NCI-H2227 treated with DMSO at 0.1 percent for 48 hours (cell line): ENCODE data around the gene ICOSLG.
"Not testable (repeated sequence)": the region's sequence is repeated elsewhere in the genome, so short reads cannot be mapped to it uniquely, and the experiment has no call there.

Source experiments
- DNase-seq: peaks from one replicate; lab custom pipeline; 2025; lab: John Stamatoyannopoulos, UW

The ICOSLG gene, protein sequence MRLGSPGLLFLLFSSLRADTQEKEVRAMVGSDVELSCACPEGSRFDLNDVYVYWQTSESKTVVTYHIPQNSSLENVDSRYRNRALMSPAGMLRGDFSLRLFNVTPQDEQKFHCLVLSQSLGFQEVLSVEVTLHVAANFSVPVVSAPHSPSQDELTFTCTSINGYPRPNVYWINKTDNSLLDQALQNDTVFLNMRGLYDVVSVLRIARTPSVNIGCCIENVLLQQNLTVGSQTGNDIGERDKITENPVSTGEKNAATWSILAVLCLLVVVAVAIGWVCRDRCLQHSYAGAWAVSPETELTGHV

DNA sequence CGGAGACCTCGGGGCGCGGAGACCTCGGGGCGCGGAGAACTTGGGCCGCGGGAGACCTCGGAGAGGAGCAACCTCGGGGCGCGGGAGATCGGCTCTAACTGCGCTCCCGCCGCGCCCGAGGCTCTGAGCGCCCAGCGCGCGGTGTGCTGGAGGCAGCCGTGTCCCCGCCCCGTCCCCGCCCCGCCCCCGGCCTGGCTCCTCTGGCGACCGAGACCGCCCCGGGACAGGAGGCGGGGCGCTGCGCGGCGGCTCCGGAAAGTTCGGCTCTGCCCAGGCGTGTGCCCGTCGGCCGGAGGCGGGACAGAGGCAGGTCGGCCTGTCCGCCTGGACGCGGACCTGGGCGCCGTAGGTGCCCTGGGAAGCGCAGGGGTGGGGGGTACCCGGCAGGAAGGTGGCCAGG, at the start of gene ICOSLG:
Gene ICOSLG (minus strand): TSS at position 102 of the 400 bp plus-strand sequence. CDS start 126 bp downstream, outside the sequence.
- not testable (repeated sequence) for DNase-seq

DNA sequence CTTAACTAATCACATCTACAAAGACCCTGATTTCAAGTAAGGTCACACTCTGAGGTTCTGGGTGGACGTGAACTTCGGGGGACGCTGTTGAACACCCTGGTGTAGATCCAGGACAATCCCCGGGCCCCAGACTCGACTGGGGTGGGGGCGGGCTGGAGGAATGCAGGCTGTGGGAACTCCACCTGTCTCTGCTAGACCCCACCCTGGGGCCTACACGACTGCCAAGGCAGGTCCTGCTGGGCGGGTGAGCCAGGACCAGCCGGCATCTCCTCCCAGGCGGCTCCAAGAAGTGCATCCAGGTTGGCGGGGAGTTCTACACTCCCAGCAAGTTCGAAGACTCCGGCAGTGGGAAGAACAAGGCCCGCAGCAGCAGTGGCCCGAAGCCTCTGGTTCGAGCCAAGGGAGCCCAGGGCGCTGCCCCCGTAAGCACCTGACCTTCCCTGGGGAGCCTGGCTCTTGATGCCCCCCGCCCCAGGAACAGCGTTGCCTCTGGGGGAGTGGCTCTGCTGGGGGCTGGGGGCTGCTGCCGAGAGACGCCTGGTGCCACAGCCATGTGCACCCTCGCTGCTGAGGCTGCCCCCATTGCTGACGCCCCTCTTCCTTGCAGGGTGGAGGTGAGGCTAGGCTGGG, 48.8 kb upstream of the ICOSLG start:
- no peak for DNase-seq

DNA sequence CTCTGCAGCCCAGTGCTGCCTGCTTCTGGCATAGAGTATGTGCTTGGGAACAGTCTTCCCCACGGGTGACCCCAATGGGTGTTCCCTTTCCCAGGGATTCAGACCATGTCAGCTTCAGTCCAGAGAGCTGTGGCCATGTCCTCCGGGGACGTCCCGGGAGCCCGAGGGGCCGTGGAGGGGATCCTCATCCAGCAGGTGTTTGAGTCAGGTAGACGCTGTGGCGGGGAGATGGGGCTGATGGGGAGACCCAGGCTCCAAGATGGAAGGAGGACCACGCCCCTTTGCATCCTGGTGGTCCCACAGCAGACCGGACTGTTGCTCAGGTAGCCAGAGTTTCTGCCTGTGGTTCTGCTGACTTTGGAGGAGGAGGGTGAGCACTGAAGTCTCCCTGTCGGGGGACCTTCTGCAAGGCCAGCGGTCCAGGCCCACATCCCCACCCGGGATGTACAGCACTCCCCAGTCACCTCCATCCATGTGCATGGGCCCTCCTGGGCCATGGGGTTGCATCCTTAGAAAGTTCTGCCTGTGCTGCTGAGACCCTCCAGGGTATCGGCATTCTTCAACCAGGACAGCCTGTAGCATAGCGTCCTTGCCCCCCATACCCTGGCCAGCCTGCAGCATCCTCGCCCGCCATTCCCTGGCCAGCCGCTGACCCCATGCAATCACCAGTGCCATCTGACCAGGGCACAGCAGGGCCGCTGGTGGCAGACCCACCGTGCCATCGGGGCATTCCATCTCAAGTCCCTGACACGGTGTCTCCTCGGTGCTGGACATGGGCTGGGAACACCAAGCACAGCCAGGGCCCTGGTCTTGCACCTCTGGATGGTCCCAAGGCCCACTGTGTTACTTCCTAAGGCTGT, 47.7 kb upstream of the ICOSLG start:
- DNase-seq = no peak

DNA sequence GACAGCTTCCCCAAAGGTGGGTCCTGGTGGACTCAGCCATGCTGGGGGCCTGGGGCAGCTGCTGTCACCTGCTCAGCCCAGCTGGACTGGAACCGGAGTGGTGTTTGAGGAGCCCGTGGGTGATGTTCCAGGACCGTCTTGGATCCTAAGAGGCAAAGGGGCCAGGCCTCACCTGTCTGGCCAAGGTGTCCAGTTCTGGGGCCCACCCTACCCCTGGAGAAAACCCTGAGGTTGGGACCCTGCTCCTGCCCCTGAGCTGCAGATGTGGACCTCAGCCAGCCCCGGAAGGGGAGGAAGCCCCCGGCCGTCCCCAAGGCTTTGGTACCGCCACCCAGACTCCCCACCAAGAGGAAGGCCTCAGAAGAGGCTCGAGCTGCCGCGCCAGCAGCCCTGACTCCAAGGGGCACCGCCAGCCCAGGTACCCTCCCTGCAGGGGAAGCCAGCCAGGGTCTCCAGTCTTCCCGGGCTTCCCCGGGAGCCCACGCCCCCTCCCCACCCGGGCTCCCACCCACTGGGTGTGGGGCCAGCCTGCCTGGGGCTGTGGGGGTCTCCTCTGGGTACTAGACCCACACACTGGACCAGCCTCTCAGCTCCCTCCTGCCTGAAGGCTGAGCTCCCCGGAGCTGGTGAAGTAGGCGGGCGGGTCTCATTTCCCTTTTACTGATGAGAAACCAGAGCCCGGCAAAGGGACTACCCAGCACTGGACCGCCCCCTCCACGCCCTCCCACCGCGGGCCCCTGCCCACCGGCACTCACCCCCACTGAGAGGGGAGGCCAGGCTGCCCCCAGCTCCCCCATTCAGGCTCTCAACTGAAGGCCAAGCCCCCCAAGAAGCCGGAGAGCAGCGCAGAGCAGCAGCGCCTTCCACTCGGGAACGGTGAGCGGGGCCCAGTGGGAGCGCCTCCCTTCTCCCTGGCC, 46.2 kb upstream of the ICOSLG start:
- no peak for DNase-seq

DNA sequence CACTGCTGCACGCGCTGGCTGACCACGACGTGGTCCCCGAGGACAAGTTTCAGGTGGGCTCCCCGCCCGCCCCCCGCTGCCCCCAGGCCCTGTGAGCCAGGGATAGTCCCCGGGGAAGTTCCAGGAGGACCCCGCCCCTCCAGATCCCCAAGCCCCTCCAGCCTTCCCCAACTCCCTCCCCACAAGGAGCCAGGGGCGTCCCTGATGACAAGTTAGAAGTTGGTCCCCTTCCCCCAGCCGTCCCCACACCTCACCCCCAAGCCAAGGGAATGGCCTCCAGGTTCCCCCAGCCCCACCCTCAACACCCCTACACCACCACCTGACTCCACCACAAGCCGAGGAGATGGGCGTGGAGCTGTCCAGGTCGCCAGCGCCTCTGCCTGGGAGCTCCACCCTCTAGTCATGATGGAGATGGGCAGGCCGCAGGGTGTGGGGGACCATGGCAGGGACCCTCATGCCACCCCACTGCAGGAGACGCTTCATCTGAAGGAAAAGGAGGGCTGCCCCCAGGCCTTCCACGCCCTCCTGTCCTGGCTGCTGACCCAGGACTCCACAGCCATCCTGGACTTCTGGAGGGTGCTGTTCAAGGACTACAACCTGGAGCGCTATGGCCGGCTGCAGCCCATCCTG, 45.5 kb upstream of the ICOSLG start:
- DNase-seq = no peak

DNA sequence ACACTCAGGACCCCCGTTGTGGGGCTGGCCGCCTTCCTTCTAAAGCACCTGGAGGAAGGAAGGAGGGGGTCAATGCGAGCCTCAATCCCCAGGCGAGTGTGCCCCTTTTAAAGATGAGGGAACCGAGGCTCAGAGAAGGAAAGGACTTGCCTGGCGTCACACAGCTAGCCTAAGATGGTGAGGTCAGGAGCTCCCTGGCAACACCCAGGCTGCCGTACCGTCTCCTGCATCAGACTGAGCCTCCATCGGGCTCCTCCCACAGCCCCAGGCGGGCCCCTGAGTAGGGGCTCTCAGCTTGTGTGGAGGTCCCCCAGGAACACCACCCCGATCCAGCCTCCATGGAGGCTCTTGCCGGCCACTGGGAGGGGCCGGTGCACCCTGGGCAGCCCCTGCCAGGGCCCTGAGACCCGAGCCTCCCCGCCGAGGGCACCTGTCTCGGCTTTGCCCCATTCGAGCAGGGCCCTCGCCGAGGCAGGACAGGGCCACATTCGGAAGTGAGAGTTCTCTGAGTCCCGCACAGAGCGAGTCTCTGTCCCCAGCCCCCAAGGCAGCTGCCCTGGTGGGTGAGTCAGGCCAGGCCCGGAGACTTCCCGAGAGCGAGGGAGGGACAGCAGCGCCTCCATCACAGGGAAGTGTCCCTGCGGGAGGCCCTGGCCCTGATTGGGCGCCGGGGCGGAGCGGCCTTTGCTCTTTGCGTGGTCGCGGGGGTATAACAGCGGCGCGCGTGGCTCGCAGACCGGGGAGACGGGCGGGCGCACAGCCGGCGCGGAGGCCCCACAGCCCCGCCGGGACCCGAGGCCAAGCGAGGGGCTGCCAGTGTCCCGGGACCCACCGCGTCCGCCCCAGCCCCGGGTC, 44.6 kb upstream of the ICOSLG start, which contains the start of gene AIRE:
Gene AIRE (plus strand): TSS at position 739 of the 855 bp plus-strand sequence. CDS start 131 bp downstream, outside the sequence.
- DNase-seq = no peak

DNA sequence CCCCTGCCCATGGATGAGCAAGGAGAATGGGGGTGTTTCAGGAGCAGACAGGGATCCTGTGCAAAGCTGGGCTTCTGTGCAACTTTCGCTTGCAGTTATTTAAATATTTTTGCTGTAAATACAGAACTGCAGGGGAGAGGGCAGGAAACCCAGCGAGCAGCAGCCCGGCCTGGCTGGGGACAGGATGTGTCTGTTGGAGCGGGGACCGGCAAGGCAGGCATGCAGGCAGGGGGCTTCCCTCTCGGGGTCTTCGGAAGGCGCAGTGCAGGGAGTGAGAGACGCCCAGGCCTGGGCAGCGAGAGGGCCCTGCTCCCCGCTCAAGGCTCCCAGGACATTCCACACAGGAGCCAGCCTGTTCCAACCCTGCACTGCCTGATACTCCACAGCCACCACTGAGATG, 43.2 kb upstream of the ICOSLG start:
- no peak for DNase-seq

DNA sequence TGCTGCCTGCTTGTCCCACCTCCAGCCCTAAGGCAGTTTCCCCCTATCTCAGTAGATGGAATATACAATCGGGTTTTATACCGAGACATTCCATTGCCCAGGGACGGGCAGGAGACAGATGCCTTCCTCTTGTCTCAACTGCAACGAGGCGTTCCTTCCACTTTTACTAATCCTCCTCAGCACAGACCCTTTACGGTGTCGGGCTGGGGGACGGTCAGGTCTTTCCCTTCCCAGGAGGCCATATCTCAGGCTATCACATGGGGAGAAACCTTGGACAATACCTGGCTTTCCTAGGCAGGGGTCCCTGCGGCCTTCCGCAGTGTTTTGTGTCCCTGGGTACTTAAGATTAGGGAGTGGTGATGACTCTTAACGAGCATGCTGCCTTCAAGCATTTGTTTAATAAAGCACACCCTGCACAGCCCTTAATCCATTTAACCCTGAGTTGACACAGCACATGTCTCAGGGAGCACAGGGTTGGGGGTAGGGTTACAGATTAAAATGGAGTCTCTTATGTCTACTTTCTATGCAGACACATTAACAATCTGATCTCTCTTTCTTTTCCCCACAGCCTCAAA, 42.6 kb upstream of the ICOSLG start:
- DNase-seq = not testable (repeated sequence)

DNA sequence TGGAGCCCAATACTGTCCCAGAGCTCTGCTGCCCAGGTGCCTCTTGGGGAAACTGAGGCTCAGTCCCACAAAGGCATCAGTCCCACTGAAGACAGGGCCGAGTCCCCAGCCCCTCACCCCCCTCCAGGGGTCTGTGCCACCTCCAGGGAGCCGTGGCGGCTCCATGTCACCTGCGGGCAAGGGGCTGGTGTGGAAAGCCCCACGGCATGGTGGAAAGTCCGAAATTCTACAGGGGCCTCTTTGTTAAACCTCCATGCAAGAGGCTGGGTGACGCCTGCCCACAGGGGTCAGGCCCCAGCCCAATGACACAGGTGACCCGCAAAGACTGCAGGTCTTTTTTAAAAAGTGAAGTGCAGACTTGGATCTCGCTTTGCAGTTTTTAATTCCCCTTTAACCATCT, 41.6 kb upstream of the ICOSLG start:
- DNase-seq = no peak

DNA sequence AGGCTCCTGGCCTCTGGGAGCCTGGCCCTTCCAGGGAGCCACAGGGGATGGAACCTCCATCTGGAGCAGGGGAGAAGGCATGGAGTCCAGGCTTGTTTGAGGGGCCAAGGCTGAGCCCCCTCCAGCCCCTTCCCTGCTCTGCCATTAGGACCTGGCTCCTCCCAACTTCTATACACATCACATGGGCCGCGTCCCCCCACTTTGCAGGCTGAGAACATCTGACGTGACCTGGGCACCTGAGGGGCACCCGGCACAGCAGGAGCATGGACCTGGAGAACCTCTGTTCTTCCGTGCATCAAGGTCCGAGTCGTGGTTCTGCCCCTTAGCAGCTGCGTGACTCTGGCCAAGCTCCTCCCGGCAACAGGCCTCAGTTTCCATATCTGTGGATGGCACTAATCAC, 41.1 kb upstream of the ICOSLG start:
- no peak for DNase-seq

DNA sequence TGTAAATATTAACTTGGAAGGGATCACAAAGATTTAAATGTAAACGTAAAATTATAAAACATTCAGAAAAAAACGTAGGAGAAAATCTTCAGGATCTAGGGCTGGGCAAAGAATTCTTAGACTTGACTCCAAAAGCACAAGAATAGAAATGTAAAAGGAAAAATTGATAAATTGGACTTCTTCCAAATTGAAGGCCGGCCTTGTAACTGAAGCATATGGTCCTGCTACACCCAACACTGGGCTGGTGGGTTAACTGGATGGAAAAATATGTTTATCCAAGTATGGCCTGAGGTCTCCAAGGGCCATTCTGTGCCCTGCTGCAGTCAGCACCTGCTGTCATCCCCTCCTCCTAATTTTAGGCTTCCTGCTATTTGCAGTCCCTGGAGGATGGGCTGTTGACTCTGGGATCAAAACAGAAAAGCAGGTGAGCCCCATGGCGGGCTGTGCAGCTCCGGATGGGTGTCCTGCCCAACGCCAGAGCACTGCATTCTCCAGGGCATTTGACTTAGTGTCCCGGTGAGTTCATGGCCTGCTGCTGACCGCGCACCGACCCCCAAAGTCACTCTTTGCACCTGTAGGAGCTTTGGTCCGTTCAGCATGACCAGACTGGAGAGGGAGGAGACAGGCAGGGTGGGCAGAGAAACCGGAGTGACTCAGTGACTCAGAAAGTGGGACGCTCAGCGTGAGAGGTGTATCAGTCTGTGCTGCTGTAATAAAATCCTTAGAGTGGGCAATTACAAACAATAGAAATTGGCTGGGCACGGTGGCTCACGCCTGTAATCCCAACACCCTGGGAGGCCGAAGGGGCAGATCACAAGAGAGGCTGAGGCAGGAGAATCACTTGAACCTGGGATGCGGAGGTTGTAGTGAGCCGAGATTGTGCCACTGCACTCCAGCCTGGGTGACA, 38.9 kb upstream of the ICOSLG start:
- DNase-seq = no peak

DNA sequence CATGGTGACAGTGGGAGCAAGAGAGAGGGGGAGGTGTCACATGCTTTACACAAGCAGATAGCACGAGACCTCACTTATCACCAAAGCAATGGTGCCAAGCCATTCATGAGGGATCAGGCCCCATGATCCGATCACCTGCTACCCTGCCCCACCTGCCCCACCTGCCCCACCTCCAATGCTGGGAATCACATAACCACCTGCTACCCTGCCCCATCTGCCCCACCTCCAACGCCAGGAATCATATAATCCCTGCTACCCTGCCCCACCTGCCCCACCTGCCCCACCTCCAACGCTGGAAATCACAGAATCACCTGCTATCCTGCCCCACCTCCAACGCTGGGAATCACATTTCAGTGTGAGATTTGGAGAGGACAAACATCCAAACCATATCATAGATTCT, 34.3 kb upstream of the ICOSLG start:
- no peak for DNase-seq

DNA sequence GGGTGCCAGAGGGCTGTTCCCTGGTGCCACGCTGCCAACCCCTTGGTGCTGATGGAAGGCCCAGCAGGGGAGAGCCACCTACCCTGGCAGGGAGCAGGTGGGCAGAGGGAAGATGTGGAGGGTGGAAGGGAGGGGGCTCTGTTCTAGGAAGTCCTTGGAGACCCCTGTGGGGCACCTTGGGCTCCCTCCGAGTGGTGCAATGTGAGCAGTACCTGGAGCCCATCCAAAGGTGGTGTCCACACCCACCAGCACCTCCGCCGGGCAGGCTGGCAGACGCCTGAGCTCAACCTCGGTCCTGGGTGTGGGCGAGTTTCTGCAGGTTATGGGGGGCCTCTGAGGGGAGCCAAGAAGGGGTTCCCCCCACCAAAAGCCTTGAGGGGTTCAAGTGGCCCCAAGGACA, 32.3 kb upstream of the ICOSLG start:
- no peak for DNase-seq

DNA sequence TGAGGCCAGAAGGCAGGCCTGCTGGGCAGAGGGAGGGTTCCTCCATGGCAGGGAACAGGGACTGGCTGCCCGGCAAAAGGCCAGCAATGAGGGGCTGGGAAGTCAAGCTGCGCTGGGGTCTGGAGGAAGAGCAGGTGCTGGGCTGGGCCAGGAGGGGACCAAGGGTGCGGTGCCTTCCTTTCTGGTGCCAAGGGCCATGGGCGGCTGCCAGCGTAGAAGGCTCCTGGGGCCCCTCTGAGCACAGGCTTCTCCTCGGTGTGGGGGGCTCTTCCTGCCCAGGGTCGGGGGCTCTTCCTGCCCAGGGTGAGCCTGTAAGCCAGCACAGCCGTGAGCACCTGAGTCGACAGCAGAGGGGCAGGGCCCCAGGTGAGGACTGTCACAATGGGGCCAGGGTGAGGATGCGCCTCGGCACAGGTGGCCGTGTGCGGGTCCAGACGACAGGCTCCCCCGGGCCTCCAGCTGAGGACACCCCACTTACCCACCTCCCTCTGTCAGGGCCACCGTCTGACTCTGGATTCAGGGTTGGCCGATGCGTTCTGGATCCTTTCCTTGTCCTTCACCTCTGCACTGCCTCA, 31.6 kb upstream of the ICOSLG start:
- no peak for DNase-seq

DNA sequence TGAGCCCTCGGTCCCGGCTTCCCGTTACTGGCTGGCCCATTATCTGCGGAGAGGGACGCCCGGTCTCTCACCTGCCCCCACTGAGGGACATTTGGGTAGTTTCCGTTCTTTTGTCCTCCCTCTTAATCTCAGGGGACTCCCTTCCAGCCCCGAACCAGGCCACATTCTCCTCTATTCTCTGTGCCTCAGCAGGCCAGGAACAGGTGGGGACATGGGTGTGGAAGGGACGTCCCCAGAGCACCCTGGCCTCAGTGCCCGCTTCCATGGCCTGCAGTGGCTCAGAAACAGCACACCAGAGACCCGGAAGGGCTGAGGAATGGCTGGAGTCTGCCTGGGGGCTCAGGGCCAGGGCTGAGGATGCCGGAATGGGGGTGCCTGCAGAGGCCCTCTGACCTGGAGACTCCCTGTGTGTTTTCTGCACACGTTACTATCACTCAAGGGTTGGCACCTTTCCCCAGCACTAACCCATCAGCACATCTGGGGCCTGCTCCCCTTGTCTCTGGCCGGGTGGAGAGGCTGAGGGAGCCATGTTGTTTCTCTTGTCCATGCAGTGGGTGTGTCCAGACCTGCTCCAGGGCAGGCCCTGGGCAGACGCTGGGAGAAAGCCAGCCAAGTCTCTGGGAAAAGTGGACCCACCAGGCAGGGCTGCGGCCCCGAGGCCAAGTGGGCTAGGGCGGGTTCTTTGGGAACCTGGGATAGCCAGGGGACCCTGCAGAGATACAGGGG, 31.0 kb upstream of the ICOSLG start:
- DNase-seq = no peak

DNA sequence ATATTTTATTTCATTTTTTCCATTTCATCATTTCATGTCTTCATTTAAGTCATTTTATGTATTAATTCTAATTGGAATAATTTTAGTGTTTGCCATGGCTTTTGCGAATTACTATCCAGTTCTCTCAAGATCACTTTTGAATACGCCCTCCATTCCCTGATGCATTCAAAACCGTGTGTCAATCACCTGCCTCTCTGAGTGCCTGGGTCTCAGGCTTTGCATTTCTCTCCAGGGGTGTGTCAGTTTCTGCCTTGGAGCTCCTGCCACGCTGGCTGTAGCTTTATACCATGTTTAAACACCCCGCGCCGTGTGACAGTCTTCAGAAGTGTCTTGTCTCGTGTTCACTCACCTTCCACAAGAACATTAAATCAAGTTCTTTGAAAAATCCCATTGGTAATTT, 28.3 kb upstream of the ICOSLG start:
- no peak for DNase-seq

DNA sequence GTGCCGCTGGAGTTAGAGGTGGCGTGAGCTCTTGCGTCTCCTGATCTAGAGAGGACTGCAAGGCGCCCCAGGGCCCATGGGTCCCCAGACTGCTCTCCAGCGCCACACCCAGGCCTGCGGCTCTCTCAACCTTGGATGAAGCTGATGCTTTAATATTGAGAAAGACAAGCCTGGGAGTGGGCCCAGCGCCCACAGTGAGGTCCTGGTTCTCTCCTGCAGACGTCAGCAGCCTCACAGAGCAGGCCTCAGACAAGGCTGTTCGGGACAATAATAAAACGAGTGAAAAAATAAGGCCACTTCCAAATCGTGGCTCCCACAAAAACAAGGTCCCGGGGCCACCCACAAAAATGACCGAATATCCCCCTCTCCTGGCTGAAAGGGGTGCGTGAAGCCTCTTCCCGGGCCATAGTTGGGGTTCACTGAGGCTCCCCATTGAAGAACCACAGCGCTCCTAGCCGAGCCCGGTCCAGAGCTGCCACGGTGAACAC, 27.0 kb upstream of the ICOSLG start:
- no peak for DNase-seq
